Measurements from ENCODE around the gene ATRNL1. TPM values are rescaled to one million over a fixed set of nuclear protein-coding genes. Genes with fewer than 3 reads are reported as not detected.

ATRNL1 gene
- total and polyA plus RNA-seq, 7 experiments from 2014 or later = 0.46 to 1.0 TPM; not detected in 5

- intact Hi-C loops (cut with micrococcal nuclease) = no loop called here
- Histone ChIP-seq H3K36me3 (ENCODE audit: control insufficient read depth in 2 of 3, insufficient read depth in 3 of 3, low read length in 3 of 3) (no peaks in the 10 kb centered on the region), H3K27ac (ENCODE audit: low read depth, low read length) (no peak overlapping the region), H3K27me3 (ENCODE audit: control insufficient read depth in 2 of 2, insufficient read depth in 2 of 2, low read length in 2 of 2) (no peaks in the 10 kb centered on the region), H3K4me1 (ENCODE audit: control insufficient read depth in 2 of 2, insufficient read depth in 2 of 2, low read length in 2 of 2) (no peaks in the 10 kb centered on the region), H3K9me3 (ENCODE audit: control insufficient read depth in 2 of 3, low read length in 3 of 3) (no peaks in the 10 kb centered on the region), H3K4me3 (ENCODE audit: low read length) (no peak overlapping the region)
- H3K9me3 Mint-ChIP-seq = peaks cover 0 to 11% (median 0%) of the 10 kb centered on the region in 11 donors
- peaks cover 0 to 4% (median 0%) of the 10 kb centered on the region in 5 donors for H3K27me3 Mint-ChIP-seq
- ChIA-PET CTCF (interaction anchor here (0.6 kb wide), 1 partner anchor 636 kb away, joined by 3 read pairs; no protein-coding TSS in a partner anchor), POLR2A (no interaction called here)
- H3K36me3 Mint-ChIP-seq = no peaks in the 10 kb centered on the region
- ATAC-seq (no peak), DNase-seq (no peak)
- no peak overlapping the region for H3K4me3 Mint-ChIP-seq
- no peaks in the 10 kb centered on the region for H3K4me1 Mint-ChIP-seq
- H3K27ac Mint-ChIP-seq = no peak overlapping the region
Measured at GRCh38 chr10:115947104-115947503, 853.9 kb downstream of the ATRNL1 start.

- CTCF ChIA-PET = no interaction called here
- Mint-ChIP-seq H3K27me3 (no peaks in the 10 kb centered on the region), H3K36me3 (no peaks in the 10 kb centered on the region), H3K4me3 (no peak overlapping the region), H3K9me3 (peaks cover 0 to 5% (median 0%) of the 10 kb centered on the region in 11 donors), H3K27ac (no peak overlapping the region), H3K4me1 (no peaks in the 10 kb centered on the region)
- no peaks in the 10 kb centered on the region for H3K36me3 ChIP-seq (ENCODE audit: control insufficient read depth in 2 of 3, insufficient read depth in 3 of 3, low read length in 3 of 3)
- H3K4me1 ChIP-seq (ENCODE audit: control insufficient read depth in 2 of 2, insufficient read depth in 2 of 2, low read length in 2 of 2) = no peaks in the 10 kb centered on the region
- no peak overlapping the region for H3K4me3 ChIP-seq (ENCODE audit: low read length)
- H3K27me3 ChIP-seq (ENCODE audit: control insufficient read depth in 2 of 2, insufficient read depth in 2 of 2, low read length in 2 of 2) = no peaks in the 10 kb centered on the region
- H3K27ac ChIP-seq (ENCODE audit: low read depth, low read length) = no peak overlapping the region
- intact Hi-C loops (cut with micrococcal nuclease) = no loop called here
- ATAC-seq (no peak), DNase-seq (no peak)
- POLR2A ChIA-PET = no interaction called here
- H3K9me3 ChIP-seq (ENCODE audit: control insufficient read depth in 2 of 3, low read length in 3 of 3) = no peaks in the 10 kb centered on the region
Measured at GRCh38 chr10:115948465-115948864, 855.3 kb downstream of the ATRNL1 start.

GRCh38 chr10:115949282-115949844 lies 856.2 kb downstream of the ATRNL1 start:
- H3K4me1 ChIP-seq (ENCODE audit: control insufficient read depth in 2 of 2, insufficient read depth in 2 of 2, low read length in 2 of 2) = no peaks in the 10 kb centered on the region
- Mint-ChIP-seq H3K27ac (no peak overlapping the region), H3K4me1 (no peaks in the 10 kb centered on the region), H3K4me3 (no peak overlapping the region), H3K9me3 (no peaks in the 10 kb centered on the region), H3K36me3 (no peaks in the 10 kb centered on the region), H3K27me3 (no peaks in the 10 kb centered on the region)
- no peak for DNase-seq
- H3K36me3 ChIP-seq (ENCODE audit: control insufficient read depth in 2 of 3, insufficient read depth in 3 of 3, low read length in 3 of 3) = no peaks in the 10 kb centered on the region
- H3K9me3 ChIP-seq (ENCODE audit: control insufficient read depth in 2 of 3, low read length in 3 of 3) = no peaks in the 10 kb centered on the region
- intact Hi-C loops (cut with micrococcal nuclease) = no loop called here
- POLR2A ChIA-PET = no interaction called here
- no peak overlapping the region for H3K4me3 ChIP-seq (ENCODE audit: low read length)
- no peaks in the 10 kb centered on the region for H3K27me3 ChIP-seq (ENCODE audit: control insufficient read depth in 2 of 2, insufficient read depth in 2 of 2, low read length in 2 of 2)
- ATAC-seq = no peak
- no peak overlapping the region for H3K27ac ChIP-seq (ENCODE audit: low read depth, low read length)
- CTCF ChIA-PET = no interaction called here

GRCh38 chr10:115950320-115950719 lies 857.2 kb downstream of the ATRNL1 start:
- Mint-ChIP-seq H3K9me3 (peaks cover 0 to 1% (median 0%) of the 10 kb centered on the region in 11 donors), H3K27ac (no peak overlapping the region), H3K27me3 (no peaks in the 10 kb centered on the region), H3K36me3 (no peaks in the 10 kb centered on the region), H3K4me3 (no peak overlapping the region), H3K4me1 (no peaks in the 10 kb centered on the region)
- intact Hi-C loops (cut with micrococcal nuclease) = no loop called here
- Histone ChIP-seq H3K36me3 (ENCODE audit: control insufficient read depth in 2 of 3, insufficient read depth in 3 of 3, low read length in 3 of 3) (no peaks in the 10 kb centered on the region), H3K4me1 (ENCODE audit: control insufficient read depth in 2 of 2, insufficient read depth in 2 of 2, low read length in 2 of 2) (no peaks in the 10 kb centered on the region), H3K9me3 (ENCODE audit: control insufficient read depth in 2 of 3, low read length in 3 of 3) (no peaks in the 10 kb centered on the region), H3K4me3 (ENCODE audit: low read length) (no peak overlapping the region), H3K27ac (ENCODE audit: low read depth, low read length) (no peak overlapping the region), H3K27me3 (ENCODE audit: control insufficient read depth in 2 of 2, insufficient read depth in 2 of 2, low read length in 2 of 2) (no peaks in the 10 kb centered on the region)
- no peak for DNase-seq
- POLR2A ChIA-PET = no interaction called here
- CTCF ChIA-PET = no interaction called here
- ATAC-seq = no peak

GRCh38 chr10:115951242-115951641 lies 858.1 kb downstream of the ATRNL1 start:
- ChIA-PET POLR2A (no interaction called here), CTCF (no interaction called here)
- intact Hi-C loops (cut with micrococcal nuclease) = no loop called here
- Mint-ChIP-seq H3K9me3 (peaks cover 0 to 3% (median 0%) of the 10 kb centered on the region in 11 donors), H3K27ac (no peak overlapping the region), H3K4me3 (no peak overlapping the region), H3K27me3 (no peaks in the 10 kb centered on the region), H3K36me3 (no peaks in the 10 kb centered on the region), H3K4me1 (no peaks in the 10 kb centered on the region)
- H3K4me3 ChIP-seq (ENCODE audit: low read length) = no peak overlapping the region
- no peak for DNase-seq
- no peaks in the 10 kb centered on the region for H3K9me3 ChIP-seq (ENCODE audit: control insufficient read depth in 2 of 3, low read length in 3 of 3)
- no peak for ATAC-seq
- H3K36me3 ChIP-seq (ENCODE audit: control insufficient read depth in 2 of 3, insufficient read depth in 3 of 3, low read length in 3 of 3) = no peaks in the 10 kb centered on the region
- H3K27ac ChIP-seq (ENCODE audit: low read depth, low read length) = no peak overlapping the region
- no peaks in the 10 kb centered on the region for H3K4me1 ChIP-seq (ENCODE audit: control insufficient read depth in 2 of 2, insufficient read depth in 2 of 2, low read length in 2 of 2)
- H3K27me3 ChIP-seq (ENCODE audit: control insufficient read depth in 2 of 2, insufficient read depth in 2 of 2, low read length in 2 of 2) = no peaks in the 10 kb centered on the region

GRCh38 chr10:115953281-115953680 lies 860.1 kb downstream of the ATRNL1 start:
- POLR2A ChIA-PET = no interaction called here
- no peak for ATAC-seq

GRCh38 chr10:115953968-115954367 lies 860.8 kb downstream of the ATRNL1 start:
- intact Hi-C loops (cut with micrococcal nuclease) = no loop called here
- Histone ChIP-seq H3K27ac (ENCODE audit: low read depth, low read length) (no peak overlapping the region), H3K4me3 (ENCODE audit: low read length) (no peak overlapping the region), H3K9me3 (ENCODE audit: control insufficient read depth in 2 of 3, low read length in 3 of 3) (no peaks in the 10 kb centered on the region), H3K27me3 (ENCODE audit: control insufficient read depth in 2 of 2, insufficient read depth in 2 of 2, low read length in 2 of 2) (no peaks in the 10 kb centered on the region), H3K36me3 (ENCODE audit: control insufficient read depth in 2 of 3, insufficient read depth in 3 of 3, low read length in 3 of 3) (no peaks in the 10 kb centered on the region), H3K4me1 (ENCODE audit: control insufficient read depth in 2 of 2, insufficient read depth in 2 of 2, low read length in 2 of 2) (no peaks in the 10 kb centered on the region)
- no peaks in the 10 kb centered on the region for H3K4me1 Mint-ChIP-seq
- H3K36me3 Mint-ChIP-seq = no peaks in the 10 kb centered on the region
- H3K4me3 Mint-ChIP-seq = no peak overlapping the region
- H3K27ac Mint-ChIP-seq = no peak overlapping the region
- ChIA-PET POLR2A (no interaction called here), CTCF (no interaction called here)
- DNase-seq (no peak), ATAC-seq (no peak)
- H3K9me3 Mint-ChIP-seq = peaks cover 0 to 8% (median 0%) of the 10 kb centered on the region in 11 donors
- H3K27me3 Mint-ChIP-seq = no peaks in the 10 kb centered on the region

More at GRCh38 chr10:115953281-115953680, 860.1 kb downstream of the ATRNL1 start:
- Mint-ChIP-seq H3K9me3 (peaks cover 0 to 8% (median 0%) of the 10 kb centered on the region in 11 donors), H3K4me3 (no peak overlapping the region), H3K36me3 (no peaks in the 10 kb centered on the region), H3K4me1 (no peaks in the 10 kb centered on the region), H3K27ac (no peak overlapping the region), H3K27me3 (no peaks in the 10 kb centered on the region)
- CTCF ChIA-PET = no interaction called here
- no peak for DNase-seq
- Histone ChIP-seq H3K4me3 (ENCODE audit: low read length) (no peak overlapping the region), H3K9me3 (ENCODE audit: control insufficient read depth in 2 of 3, low read length in 3 of 3) (no peaks in the 10 kb centered on the region), H3K27me3 (ENCODE audit: control insufficient read depth in 2 of 2, insufficient read depth in 2 of 2, low read length in 2 of 2) (no peaks in the 10 kb centered on the region), H3K27ac (ENCODE audit: low read depth, low read length) (no peak overlapping the region), H3K36me3 (ENCODE audit: control insufficient read depth in 2 of 3, insufficient read depth in 3 of 3, low read length in 3 of 3) (no peaks in the 10 kb centered on the region), H3K4me1 (ENCODE audit: control insufficient read depth in 2 of 2, insufficient read depth in 2 of 2, low read length in 2 of 2) (no peaks in the 10 kb centered on the region)
- intact Hi-C loops (cut with micrococcal nuclease) = no loop called here
